ENCODE results near the gene NKD1. TPM values are rescaled to one million over a fixed set of nuclear protein-coding genes. Genes with fewer than 3 reads are reported as not detected.
A peak's percentile ranks its signal among the peaks of the same experiment; 100 is the strongest.
"Not testable (repeated sequence)": the region's sequence is repeated elsewhere in the genome, so short reads cannot be mapped to it uniquely, and the experiment has no call there.

NKD1 gene
- total and polyA plus RNA-seq, 2 donors (not counting 1 experiment from before 2014, with no cell fraction given), result 0.16 to 1.9 TPM

- peak; percentile 79 for ATAC-seq (ENCODE audit: low read depth)
Observed at GRCh38 chr16:50578137-50578536, 29.9 kb downstream of the NKD1 start.

GRCh38 chr16:50579373-50579772 lies 31.2 kb downstream of the NKD1 start:
- H3K9me3 ChIP-seq (ENCODE audit: control extremely low read depth in 1 of 3, control insufficient read depth in 2 of 3, insufficient read depth in 1 of 3, low read length in 2 of 3); intact Hi-C loops (cut with micrococcal nuclease); H4K20me1 ChIP-seq (ENCODE audit: control insufficient read depth, insufficient read depth, low read length, poor library complexity, severe bottlenecking); H3K9ac ChIP-seq (ENCODE audit: low read length); H3K27me3 ChIP-seq (replicated peaks in 1 of 4; ENCODE audit: control extremely low read depth in 1 of 4, control insufficient read depth in 3 of 4, insufficient read depth in 4 of 4, low read length in 3 of 4); H3K9me3 Mint-ChIP-seq (ENCODE audit: insufficient read depth); H3K4me2 ChIP-seq (replicated peaks; ENCODE audit: low read depth, low read length, poor library complexity, severe bottlenecking); H2AFZ ChIP-seq (ENCODE audit: insufficient read depth, low read depth, low read length, poor library complexity, severe bottlenecking); ATAC-seq (ENCODE audit: low read depth); CTCF ChIA-PET; H3K27ac ChIP-seq (ENCODE audit: low read length in 2 of 2); DNase-seq; H3K27me3 Mint-ChIP-seq; H3K36me3 ChIP-seq (replicated peaks in 1 of 2; ENCODE audit: control extremely low read depth in 1 of 2, control insufficient read depth in 1 of 2, extremely low read depth in 1 of 2, insufficient read depth in 2 of 2, low read length in 1 of 2); H3K79me2 ChIP-seq (ENCODE audit: control insufficient read depth, insufficient read depth, low read length); H3K4me3 Mint-ChIP-seq; POLR2A ChIA-PET; H3K4me3 ChIP-seq (ENCODE audit: control extremely low read depth in 1 of 5, extremely low read depth in 1 of 5, insufficient read depth in 1 of 5, low read depth in 2 of 5, low read length in 4 of 5); H3K27ac Mint-ChIP-seq; H3K4me1 Mint-ChIP-seq: not testable (repeated sequence)
- peaks cover 6 to 10% of the 10 kb centered on the region in 2 donors for H3K4me1 ChIP-seq (ENCODE audit: control insufficient read depth in 2 of 2, insufficient read depth in 2 of 2, low read length in 2 of 2)
- over 99% methylated on average over 20 of the region's 32 CpGs for WGBS (ENCODE audit: insufficient coverage)

More at GRCh38 chr16:50578137-50578536, 29.9 kb downstream of the NKD1 start:
- H3K27me3 ChIP-seq (replicated peaks in 1 of 4; ENCODE audit: control extremely low read depth in 1 of 4, control insufficient read depth in 3 of 4, insufficient read depth in 4 of 4, low read length in 3 of 4), result no peaks in the 10 kb centered on the region
- ChIA-PET POLR2A (interaction anchor here (0.9 kb wide), 1 partner anchor 11 kb away, joined by 7 read pairs; no protein-coding TSS in a partner anchor), CTCF (interaction anchor here (0.6 kb wide), 1 partner anchor 17 kb away, joined by 4 read pairs; no protein-coding TSS in a partner anchor)
- 58% methylated on average over 1 of the region's 2 CpGs for WGBS (ENCODE audit: insufficient coverage)
- no peaks in the 10 kb centered on the region for H3K27me3 Mint-ChIP-seq
- H3K27ac ChIP-seq (ENCODE audit: low read length in 2 of 2), result no peak overlapping the region
- H2AFZ ChIP-seq (ENCODE audit: insufficient read depth, low read depth, low read length, poor library complexity, severe bottlenecking), result no peak overlapping the region
- H3K4me1 ChIP-seq (ENCODE audit: control insufficient read depth in 2 of 2, insufficient read depth in 2 of 2, low read length in 2 of 2), result peaks cover 3 to 4% of the 10 kb centered on the region in 2 donors
- TF ChIP-seq, protein P1, sequence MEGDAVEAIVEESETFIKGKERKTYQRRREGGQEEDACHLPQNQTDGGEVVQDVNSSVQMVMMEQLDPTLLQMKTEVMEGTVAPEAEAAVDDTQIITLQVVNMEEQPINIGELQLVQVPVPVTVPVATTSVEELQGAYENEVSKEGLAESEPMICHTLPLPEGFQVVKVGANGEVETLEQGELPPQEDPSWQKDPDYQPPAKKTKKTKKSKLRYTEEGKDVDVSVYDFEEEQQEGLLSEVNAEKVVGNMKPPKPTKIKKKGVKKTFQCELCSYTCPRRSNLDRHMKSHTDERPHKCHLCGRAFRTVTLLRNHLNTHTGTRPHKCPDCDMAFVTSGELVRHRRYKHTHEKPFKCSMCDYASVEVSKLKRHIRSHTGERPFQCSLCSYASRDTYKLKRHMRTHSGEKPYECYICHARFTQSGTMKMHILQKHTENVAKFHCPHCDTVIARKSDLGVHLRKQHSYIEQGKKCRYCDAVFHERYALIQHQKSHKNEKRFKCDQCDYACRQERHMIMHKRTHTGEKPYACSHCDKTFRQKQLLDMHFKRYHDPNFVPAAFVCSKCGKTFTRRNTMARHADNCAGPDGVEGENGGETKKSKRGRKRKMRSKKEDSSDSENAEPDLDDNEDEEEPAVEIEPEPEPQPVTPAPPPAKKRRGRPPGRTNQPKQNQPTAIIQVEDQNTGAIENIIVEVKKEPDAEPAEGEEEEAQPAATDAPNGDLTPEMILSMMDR (IDR thresholded peaks at IDR 0.05), result no peak
- no peak for TF ChIP-seq EZH2 (IDR thresholded peaks at IDR 0.05; ENCODE audit: borderline replicate concordance, insufficient read depth, low read depth, low read length, poor library complexity, severe bottlenecking)
- H3K27ac Mint-ChIP-seq, result no peak overlapping the region
- peak; percentile 34 for DNase-seq
- H3K4me2 ChIP-seq (replicated peaks; ENCODE audit: low read depth, low read length, poor library complexity, severe bottlenecking), result no peak overlapping the region
- intact Hi-C loops (cut with micrococcal nuclease), result no loop called here
- H3K9me3 ChIP-seq (ENCODE audit: control extremely low read depth in 1 of 3, control insufficient read depth in 2 of 3, insufficient read depth in 1 of 3, low read length in 2 of 3), result peaks cover 0 to 5% (median 0%) of the 10 kb centered on the region in 3 donors
- no peaks in the 10 kb centered on the region for H4K20me1 ChIP-seq (ENCODE audit: control insufficient read depth, insufficient read depth, low read length, poor library complexity, severe bottlenecking)
- no peaks in the 10 kb centered on the region for H3K36me3 ChIP-seq (replicated peaks in 1 of 2; ENCODE audit: control extremely low read depth in 1 of 2, control insufficient read depth in 1 of 2, extremely low read depth in 1 of 2, insufficient read depth in 2 of 2, low read length in 1 of 2)
- no peaks in the 10 kb centered on the region for H3K79me2 ChIP-seq (ENCODE audit: control insufficient read depth, insufficient read depth, low read length)
- H3K9ac ChIP-seq (ENCODE audit: low read length), result no peak overlapping the region
- peaks cover 3% of the 10 kb centered on the region for H3K9me3 Mint-ChIP-seq (ENCODE audit: insufficient read depth)
- H3K4me1 Mint-ChIP-seq, result peaks cover 5% of the 10 kb centered on the region
- no peak overlapping the region for H3K4me3 Mint-ChIP-seq
- no peak overlapping the region for H3K4me3 ChIP-seq (ENCODE audit: control extremely low read depth in 1 of 5, extremely low read depth in 1 of 5, insufficient read depth in 1 of 5, low read depth in 2 of 5, low read length in 4 of 5)
